Endothelial cell of umbilical vein (primary cell): ENCODE measurements around the gene C4orf33. TPM values are rescaled to one million over a fixed set of nuclear protein-coding genes. Genes with fewer than 3 reads are reported as not detected.

Experiments used
- BruUV-seq: library from RNA; stranded (reverse); fragments of 400-500 nt; replicated peaks from 2 replicates; lab custom pipeline; 2021; lab: Mats Ljungman, UMichigan
- CTCF ChIA-PET: fragments of 300-600, 350-600 bp; sonication (Branson Sonifier 250); formaldehyde crosslinking; loops from one replicate; lab custom pipeline; 2021; ENCODE audit warnings: antibody characterized with exemption, inconsistent platforms; lab: Charles Lee
- POLR2A ChIA-PET: fragments of 300-600, 350-600 bp; sonication (Branson Sonifier 250); formaldehyde crosslinking; loops from one replicate; lab custom pipeline; 2021; ENCODE audit warnings: antibody characterized with exemption, inconsistent platforms; lab: Charles Lee
- DNase-seq: peaks from one replicate; pipeline ENCODE4 v3.0.0-alpha.2; 2011; ENCODE audit warnings: low read depth, low spot score
- FAIRE-seq: peaks from 2 replicates; lab custom pipeline; 2011; peaks lifted over from hg19 to GRCh38; lab: Jason Lieb, UNC
- H2AFZ ChIP-seq: 2 replicates; pipeline ENCODE4 v1.6.0; 2012; ENCODE audit warnings: low read depth, low read length, control low read depth, inconsistent platforms
- H3K27ac ChIP-seq: 2 replicates; pipeline ENCODE4 v1.5.1; 2011; ENCODE audit warnings: low read depth, mild to moderate bottlenecking, control low read depth, low read length, moderate library complexity; ENCODE audit not compliant: insufficient read depth
- H3K27me3 ChIP-seq, 2 experiments: 2 replicates each; pipeline versions ENCODE4 v1.6.0 to v1.6.1; 2011; ENCODE audit warnings: low read length in 2 of 2, mixed read lengths in 1 of 2; ENCODE audit not compliant: control insufficient read depth in 2 of 2, insufficient read depth in 2 of 2
- H3K36me3 ChIP-seq, 2 experiments: 2 replicates in 1 of 2; 3 replicates in 1 of 2; pipeline ENCODE4 v1.5.1; 2011; ENCODE audit warnings: low read length in 2 of 2, mild to moderate bottlenecking in 1 of 2, moderate library complexity in 1 of 2; ENCODE audit not compliant: control insufficient read depth in 2 of 2, insufficient read depth in 2 of 2; ENCODE audit errors: extremely low read depth in 1 of 2
- H3K4me1 ChIP-seq: 3 replicates; pipeline ENCODE4 v1.5.1; 2011; ENCODE audit warnings: mild to moderate bottlenecking, low read length; ENCODE audit not compliant: control insufficient read depth, insufficient read depth; ENCODE audit errors: extremely low read depth
- H3K4me2 ChIP-seq: 2 replicates; pipeline ENCODE4 v1.6.1; 2011; ENCODE audit warnings: low read length, control low read depth, mixed read lengths; ENCODE audit not compliant: insufficient read depth
- H3K4me3 ChIP-seq, 3 experiments: fragments of 200-600 bp in 1 of 3; sonication (generic), shearing (Covaris generic) in 1 of 3; replicated peaks in 1 of 3; 2 replicates each; pipeline ENCODE4 v1.5.1; 2011 to 2016; ENCODE audit warnings: control low read depth in 3 of 3, low read length in 3 of 3, mild to moderate bottlenecking in 2 of 3, inconsistent platforms in 1 of 3, low read depth in 1 of 3, moderate library complexity in 1 of 3; ENCODE audit not compliant: insufficient read depth in 1 of 3
- H3K79me2 ChIP-seq: 2 replicates; pipeline ENCODE4 v1.6.0; 2012; ENCODE audit warnings: low read length, inconsistent platforms; ENCODE audit not compliant: control insufficient read depth, insufficient read depth
- H3K9ac ChIP-seq: replicated peaks from 2 replicates; pipeline ENCODE3; 2011; ENCODE audit warnings: low read length, control low read depth; ENCODE audit not compliant: insufficient read depth; ENCODE audit errors: extremely low read depth
- H3K9me1 ChIP-seq: replicated peaks from 3 replicates; pipeline ENCODE4 v1.6.0; 2011; ENCODE audit warnings: mild to moderate bottlenecking, low read length; ENCODE audit not compliant: control insufficient read depth, insufficient read depth; ENCODE audit errors: extremely low read depth
- H3K9me3 ChIP-seq: replicated peaks from 2 replicates; pipeline ENCODE4 v1.5.1; 2012; ENCODE audit warnings: low read length, inconsistent platforms; ENCODE audit not compliant: control insufficient read depth, insufficient read depth
- H4K20me1 ChIP-seq: replicated peaks from 2 replicates; pipeline ENCODE3; 2011; ENCODE audit warnings: mild to moderate bottlenecking, low read length; ENCODE audit not compliant: control insufficient read depth, insufficient read depth; ENCODE audit errors: extremely low read depth
- CTCF ChIP-seq, 2 donors: IDR thresholded peaks; 1 replicate in 1 of 2; 2 replicates in 1 of 2; pipeline ENCODE4 v1.5.1; 2011; ENCODE audit warnings: low read length in 2 of 2, mild to moderate bottlenecking in 2 of 2, moderate library complexity in 2 of 2, control low read depth in 1 of 2, inconsistent platforms in 1 of 2, low read depth in 1 of 2; ENCODE audit not compliant: insufficient read depth in 1 of 2; ENCODE audit errors: extremely low read depth in 1 of 2
- EZH2 ChIP-seq: IDR thresholded peaks from 2 replicates; pipeline ENCODE4 v1.6.1; 2012; ENCODE audit warnings: borderline replicate concordance, low read depth, mild to moderate bottlenecking, moderate library complexity, low read length, inconsistent platforms; ENCODE audit not compliant: severe bottlenecking
- FOS ChIP-seq: IDR thresholded peaks from 2 replicates; pipeline ENCODE4 v1.6.1; 2011; ENCODE audit warnings: mild to moderate bottlenecking, low read length, moderate library complexity, borderline replicate concordance; ENCODE audit not compliant: insufficient read depth
- GATA2 ChIP-seq: IDR thresholded peaks from 2 replicates; pipeline ENCODE4 v1.7.0; 2011; ENCODE audit warnings: low read depth, mild to moderate bottlenecking, moderate library complexity, mixed read lengths, low read length; ENCODE audit not compliant: insufficient read length, insufficient read depth
- JUN ChIP-seq: IDR thresholded peaks from 2 replicates; pipeline ENCODE4 v1.6.1; 2011; ENCODE audit warnings: borderline replicate concordance, low read depth; ENCODE audit not compliant: insufficient read length, insufficient read depth
- MYC ChIP-seq: IDR thresholded peaks from one replicate; pipeline ENCODE4 v1.6.1; 2011; ENCODE audit warnings: mild to moderate bottlenecking, low read depth, low read length
- POLR2A ChIP-seq: IDR thresholded peaks from 2 replicates; pipeline ENCODE4 v1.6.1; 2012; ENCODE audit warnings: low read depth, mild to moderate bottlenecking, control low read depth, low read length
- POLR2AphosphoS5 ChIP-seq: IDR thresholded peaks from 2 replicates; pipeline ENCODE4 v1.6.1; 2012; ENCODE audit warnings: low read depth, mild to moderate bottlenecking, control low read depth, low read length, moderate library complexity; ENCODE audit not compliant: insufficient read depth
- dilution Hi-C: fragments of 300-500 bp; cut with MboI; formaldehyde crosslinking; loops from one replicate; pipeline ENCODE4 v1.15.0; 2019; ENCODE audit warnings: low sequenced_read_pairs; ENCODE audit not compliant: extremely low pct_ligation_motif_present
- intact Hi-C: fragments of 100-400 bp; cut with micrococcal nuclease; formaldehyde crosslinking; loops from one replicate; pipeline ENCODE4 v1.10.0; 2022
- polyA plus RNA-seq, 4 experiments: library from polyadenylated mRNA; depleted of rRNA in 3 of 4; stranded (reverse) in 3 of 4; unstranded in 1 of 4; fragments of >200 nt; gene quantifications; 2 replicates each; pipeline versions ENCODE4 v1.2.1 to v1.2.3, GENCODE V29; 2011 to 2012; ENCODE audit warnings: missing spikeins in 1 of 4
- total RNA-seq: library from RNA; stranded (reverse); gene quantifications from 2 replicates; pipeline ENCODE4 v1.2.3, GENCODE V29; 2021
- TF ChIP-seq, protein P1 (sequence below): IDR thresholded peaks from 2 replicates; pipeline ENCODE4 v1.6.1; 2011; ENCODE audit not compliant: insufficient read depth, insufficient read length

C4orf33 gene
- total and polyA plus RNA-seq, 2 donors (not counting 3 experiments of a cell fraction or from before 2014, with no cell fraction given): 2.6 to 9.4 TPM

DNA sequence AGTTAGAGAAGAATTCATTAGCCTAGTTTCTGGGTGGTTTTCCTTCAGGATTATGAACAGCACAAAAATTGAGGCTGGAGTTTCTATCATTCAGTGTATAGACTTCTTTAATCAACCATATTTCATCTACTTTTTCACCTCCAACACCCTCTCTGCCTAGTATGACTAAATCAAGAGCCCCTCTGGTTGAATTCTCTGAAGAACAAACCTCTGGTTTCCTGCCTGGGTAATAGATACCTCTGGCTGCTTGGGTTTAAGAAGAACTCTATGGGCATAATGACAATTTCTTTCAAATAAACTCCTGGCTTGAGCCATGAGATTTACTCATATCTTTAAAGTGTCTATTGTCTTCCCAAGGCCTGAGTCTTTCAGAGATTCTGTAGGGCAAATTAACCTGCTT, 66.5 kb downstream of the C4orf33 start:
- dilution Hi-C loops (no loop called here), intact Hi-C loops (no loop called here)
- H3K9ac ChIP-seq: no peak overlapping the region
- TF ChIP-seq CTCF (IDR thresholded peaks at IDR 0.05; ENCODE audit: extremely low read depth in 1 of 2, insufficient read depth in 1 of 2, low read depth in 1 of 2, low read length in 2 of 2) (no peak), POLR2A (no peak)
- H3K4me1 ChIP-seq: no peaks in the 10 kb centered on the region
- no peak overlapping the region for H2AFZ ChIP-seq
- H3K36me3 ChIP-seq: no peaks in the 10 kb centered on the region
- H3K27me3 ChIP-seq: peaks cover 3 to 9% of the 10 kb centered on the region in 2 experiments
- no peaks in the 10 kb centered on the region for H4K20me1 ChIP-seq
- no peaks in the 10 kb centered on the region for H3K9me1 ChIP-seq
- no peaks in the 10 kb centered on the region for H3K79me2 ChIP-seq
- no peak overlapping the region for H3K4me3 ChIP-seq
- no peaks in the 10 kb centered on the region for H3K9me3 ChIP-seq
- no TSS peak for BruUV-seq
- ChIA-PET POLR2A (no interaction called here), CTCF (no interaction called here)
- no peak overlapping the region for H3K4me2 ChIP-seq
- DNase-seq: no peak
- H3K27ac ChIP-seq: no peak overlapping the region
- FAIRE-seq: no peak

GRCh38 chr4:129163427-129163826, 67.5 kb downstream of the C4orf33 start:
- peaks cover 8 to 15% of the 10 kb centered on the region in 2 experiments for H3K27me3 ChIP-seq
- H3K79me2 ChIP-seq: no peaks in the 10 kb centered on the region
- H4K20me1 ChIP-seq: no peaks in the 10 kb centered on the region
- H3K4me1 ChIP-seq: no peaks in the 10 kb centered on the region
- DNase-seq: no peak
- H3K27ac ChIP-seq: no peak overlapping the region
- ChIA-PET CTCF (no interaction called here), POLR2A (no interaction called here)
- intact Hi-C loops: no loop called here
- no peak overlapping the region for H3K9ac ChIP-seq
- no peaks in the 10 kb centered on the region for H3K9me1 ChIP-seq
- H2AFZ ChIP-seq: no peak overlapping the region
- H3K4me2 ChIP-seq: no peak overlapping the region
- dilution Hi-C loops: no loop called here
- no peaks in the 10 kb centered on the region for H3K36me3 ChIP-seq
- H3K4me3 ChIP-seq: no peak overlapping the region
- no peaks in the 10 kb centered on the region for H3K9me3 ChIP-seq
- BruUV-seq: no TSS peak
- no peak for FAIRE-seq
- TF ChIP-seq, protein P1, sequence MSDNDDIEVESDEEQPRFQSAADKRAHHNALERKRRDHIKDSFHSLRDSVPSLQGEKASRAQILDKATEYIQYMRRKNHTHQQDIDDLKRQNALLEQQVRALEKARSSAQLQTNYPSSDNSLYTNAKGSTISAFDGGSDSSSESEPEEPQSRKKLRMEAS: no peak
- TF ChIP-seq EZH2 (no peak), MYC (no peak), FOS (no peak), POLR2AphosphoS5 (no peak), JUN (no peak), POLR2A (no peak), GATA2 (no peak), CTCF (IDR thresholded peaks at IDR 0.05; ENCODE audit: extremely low read depth in 1 of 2, insufficient read depth in 1 of 2, low read depth in 1 of 2, low read length in 2 of 2) (no peak)
